Lower lobe of right lung (tissue), 2 donors: ENCODE measurements around the gene DOCK3. TPM values are rescaled to one million over a fixed set of nuclear protein-coding genes. Genes with fewer than 3 reads are reported as not detected.

Experiments
- ATAC-seq, 2 donors: fragments of 200-7000 bp; cut with Tn5 transposase; one replicate each; pipeline ENCODE4 v1.9.1; 2020 to 2022; ENCODE audit warnings: mild to moderate bottlenecking in 2 of 2, moderate library complexity in 2 of 2
- DNase-seq: peaks from one replicate; pipeline ENCODE4 v3.0.0-alpha.2; 2020
- H3K27ac ChIP-seq: fragments of 200-600 bp; one replicate; pipeline ENCODE4 v1.8.0; 2022
- H3K27me3 ChIP-seq: fragments of 200-600 bp; one replicate; pipeline ENCODE4 v1.8.0; 2022; ENCODE audit warnings: low read depth
- H3K36me3 ChIP-seq: fragments of 200-600 bp; one replicate; pipeline ENCODE4 v1.8.0; 2022; ENCODE audit warnings: mild to moderate bottlenecking
- H3K4me1 ChIP-seq: fragments of 200-600 bp; one replicate; pipeline ENCODE4 v1.8.0; 2022
- H3K4me3 ChIP-seq: fragments of 200-600 bp; one replicate; pipeline ENCODE4 v1.8.0; 2022; ENCODE audit warnings: mild to moderate bottlenecking
- H3K9me3 ChIP-seq: fragments of 200-600 bp; one replicate; pipeline ENCODE4 v1.8.0; 2022
- CTCF ChIP-seq: fragments of 200-600 bp; IDR thresholded peaks from one replicate; pipeline ENCODE4 v1.8.0; 2022; ENCODE audit warnings: antibody characterized with exemption, mild to moderate bottlenecking
- intact Hi-C: fragments of 100-400 bp; cut with DNase I; formaldehyde crosslinking; loops from one replicate; pipeline ENCODE4 v1.11.0; 2022
- total RNA-seq: library from RNA; stranded (reverse); fragmentation: NEBNext Ultra II Directional; extraction: Animal tissue kit (Norgen Biotek cat#: 25700); gene quantifications from one replicate; pipeline ENCODE4 v1.2.1, GENCODE V29; 2021
- donor health status: DM: no; HTN: yes; CAD: no; lungs with severe emphysema.

Gene DOCK3
- total RNA-seq, 1 donor from 2014 or later: 1.5 TPM

DNA sequence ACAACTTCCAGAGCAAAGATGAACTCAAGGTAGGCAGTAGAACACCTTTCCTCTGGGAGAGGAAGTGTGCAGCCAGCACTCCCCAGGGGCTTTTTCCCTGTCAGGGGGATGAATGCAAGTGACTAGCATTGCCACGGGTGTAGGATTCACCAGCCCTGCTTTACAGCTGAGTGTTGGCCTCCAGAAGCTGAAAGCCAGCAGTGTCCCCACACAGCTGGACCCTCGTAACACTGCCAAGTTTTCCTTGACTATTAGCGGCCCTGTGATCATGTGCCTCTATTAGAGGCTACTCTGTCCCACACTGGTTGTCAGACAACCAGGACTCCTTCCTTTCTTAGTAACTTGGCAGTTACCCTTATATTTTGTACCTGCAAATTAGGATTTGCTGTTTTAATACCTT lies 605.4 kb downstream of the DOCK3 start:
- Histone ChIP-seq H3K36me3 (no peaks in the 10 kb centered on the region), H3K27ac (no peak overlapping the region), H3K27me3 (no peaks in the 10 kb centered on the region), H3K9me3 (no peaks in the 10 kb centered on the region), H3K4me3 (no peak overlapping the region), H3K4me1 (no peaks in the 10 kb centered on the region)
- DNase-seq (no peak), ATAC-seq (no peak)
- intact Hi-C loops: no loop called here
- TF ChIP-seq CTCF: no peak

GRCh38 chr3:51282931-51283330 lies 608.2 kb downstream of the DOCK3 start:
- intact Hi-C loops: no loop called here
- Histone ChIP-seq H3K27ac (no peak overlapping the region), H3K27me3 (no peaks in the 10 kb centered on the region), H3K9me3 (no peaks in the 10 kb centered on the region), H3K4me3 (no peak overlapping the region), H3K36me3 (no peaks in the 10 kb centered on the region), H3K4me1 (no peaks in the 10 kb centered on the region)
- no peak for TF ChIP-seq CTCF
- no peak for DNase-seq
- no peak for ATAC-seq

DNA sequence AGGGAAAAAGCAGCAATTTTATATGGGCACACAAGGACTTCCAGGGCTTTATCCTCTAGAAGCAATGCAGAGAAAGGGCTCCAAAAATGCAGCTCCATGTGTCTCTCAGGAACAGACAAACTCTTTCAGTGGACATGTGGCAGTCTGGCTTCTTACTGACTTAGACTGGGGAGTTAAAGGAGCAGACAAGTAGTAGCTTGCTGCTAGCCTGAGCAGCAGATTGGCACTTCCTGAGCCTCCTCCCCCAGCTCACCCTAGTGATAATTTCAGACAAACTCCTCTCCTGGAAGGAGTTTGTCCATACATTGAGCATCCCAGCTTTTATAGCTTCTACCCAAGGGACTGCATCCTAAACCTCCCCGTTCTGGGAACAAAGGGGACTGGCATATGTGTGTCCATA lies 608.7 kb downstream of the DOCK3 start:
- Histone ChIP-seq H3K36me3 (no peaks in the 10 kb centered on the region), H3K4me1 (no peaks in the 10 kb centered on the region), H3K27me3 (no peaks in the 10 kb centered on the region), H3K9me3 (no peaks in the 10 kb centered on the region), H3K27ac (no peak overlapping the region), H3K4me3 (no peak overlapping the region)
- TF ChIP-seq CTCF: no peak
- DNase-seq (no peak), ATAC-seq (no peak)
- intact Hi-C loops: no loop called here

- DNase-seq (no peak), ATAC-seq (no peak)
- Histone ChIP-seq H3K4me1 (no peaks in the 10 kb centered on the region), H3K36me3 (no peaks in the 10 kb centered on the region), H3K27ac (no peak overlapping the region), H3K9me3 (peaks cover 15% of the 10 kb centered on the region), H3K27me3 (no peaks in the 10 kb centered on the region), H3K4me3 (no peak overlapping the region)
- no peak for TF ChIP-seq CTCF
- intact Hi-C loops: no loop called here
Observed at GRCh38 chr3:51295625-51296024, 620.9 kb downstream of the DOCK3 start.

GRCh38 chr3:51297333-51297732 lies 622.6 kb downstream of the DOCK3 start:
- no peaks in the 10 kb centered on the region for H3K27me3 ChIP-seq
- no peak for TF ChIP-seq CTCF
- H3K4me1 ChIP-seq: no peaks in the 10 kb centered on the region
- H3K27ac ChIP-seq: no peak overlapping the region
- no peak for DNase-seq
- no peak for ATAC-seq
- H3K36me3 ChIP-seq: no peaks in the 10 kb centered on the region
- no peak overlapping the region for H3K4me3 ChIP-seq
- intact Hi-C loops: no loop called here
- H3K9me3 ChIP-seq: peaks cover 9% of the 10 kb centered on the region

- no peak for TF ChIP-seq CTCF
- DNase-seq (no peak), ATAC-seq (no peak)
- Histone ChIP-seq H3K4me3 (no peak overlapping the region), H3K9me3 (peaks cover 6% of the 10 kb centered on the region), H3K4me1 (no peaks in the 10 kb centered on the region), H3K27ac (no peak overlapping the region), H3K36me3 (no peaks in the 10 kb centered on the region), H3K27me3 (no peaks in the 10 kb centered on the region)
- intact Hi-C loops: no loop called here
Observed at GRCh38 chr3:51304230-51304629, 629.5 kb downstream of the DOCK3 start.
